Liver (tissue), 3 donors: ENCODE results near the gene PARP3.

Experiments
- ATF3 ChIP-seq: IDR thresholded peaks from 2 replicates; pipeline ENCODE4 v1.6.1; 2016; ENCODE audit warnings: antibody characterized with exemption
- CTCF ChIP-seq: fragments of 150-350 bp; IDR thresholded peaks from 2 replicates; pipeline ENCODE4 v1.5.1; 2017; ENCODE audit warnings: improper control_type of control experiment, low read depth, low read length; ENCODE audit not compliant: missing input control
- EGR1 ChIP-seq, 2 donors: IDR thresholded peaks; 2 replicates each; pipeline ENCODE4 v1.6.1; 2016 to 2018; ENCODE audit warnings: antibody characterized with exemption in 2 of 2, low read depth in 2 of 2
- FOXA1 ChIP-seq: IDR thresholded peaks from 2 replicates; pipeline ENCODE4 v1.6.1; 2016; ENCODE audit warnings: antibody characterized with exemption
- GABPA ChIP-seq, 2 donors: IDR thresholded peaks in 1 of 2; conservative IDR thresholded peaks in 1 of 2; 2 replicates each; pipeline ENCODE4 v1.6.1; 2016; ENCODE audit warnings: antibody characterized with exemption in 2 of 2, mild to moderate bottlenecking in 1 of 2, moderate library complexity in 1 of 2
- MAX ChIP-seq: IDR thresholded peaks from 2 replicates; pipeline ENCODE4 v1.6.1; 2016; ENCODE audit warnings: antibody characterized with exemption
- RAD21 ChIP-seq, 2 donors: IDR thresholded peaks; 2 replicates each; pipeline ENCODE4 v1.6.1; 2016; ENCODE audit warnings: antibody characterized with exemption in 2 of 2, mild to moderate bottlenecking in 2 of 2
- REST ChIP-seq: IDR thresholded peaks from 2 replicates; pipeline ENCODE4 v1.6.1; 2016; ENCODE audit warnings: antibody characterized with exemption, mild to moderate bottlenecking
- SP1 ChIP-seq: IDR thresholded peaks from 2 replicates; pipeline ENCODE4 v1.6.1; 2018; ENCODE audit warnings: antibody characterized with exemption, mild to moderate bottlenecking
- TAF1 ChIP-seq: conservative IDR thresholded peaks from 2 replicates; pipeline ENCODE4 v1.6.1; 2016; ENCODE audit warnings: antibody characterized with exemption, mild to moderate bottlenecking
- YY1 ChIP-seq: IDR thresholded peaks from 2 replicates; pipeline ENCODE4 v1.6.1; 2016; ENCODE audit warnings: antibody characterized with exemption, mild to moderate bottlenecking
- ZBTB33 ChIP-seq: IDR thresholded peaks from 2 replicates; pipeline ENCODE4 v1.6.1; 2016; ENCODE audit warnings: antibody characterized with exemption
- donor health status: healthy.
- donor health status: healthy.

- TF ChIP-seq CTCF (no peak), YY1 (no peak), ATF3 (no peak), TAF1 (no peak), MAX (no peak), SP1 (no peak), GABPA (IDR thresholded peaks at IDR 0.05 in 1 of 2, conservative IDR thresholded peaks at IDR 0.05 in 1 of 2) (no peak), ZBTB33 (no peak), REST (no peak), RAD21 (IDR thresholded peaks at IDR 0.05) (no peak), FOXA1 (no peak), EGR1 (IDR thresholded peaks at IDR 0.05; ENCODE audit: low read depth in 2 of 2) (no peak)
Observed at GRCh38 chr3:51933471-51934138, 8.6 kb upstream of the PARP3 start.
